ENCODE measurements around the gene CPB1. TPM values are rescaled to one million over a fixed set of nuclear protein-coding genes. Genes with fewer than 3 reads are reported as not detected.

CPB1 gene
- total and polyA plus RNA-seq, 2 of the 8 experiments (the other 6 are each of a cell fraction or from before 2014, with no cell fraction given): not detected

DNA sequence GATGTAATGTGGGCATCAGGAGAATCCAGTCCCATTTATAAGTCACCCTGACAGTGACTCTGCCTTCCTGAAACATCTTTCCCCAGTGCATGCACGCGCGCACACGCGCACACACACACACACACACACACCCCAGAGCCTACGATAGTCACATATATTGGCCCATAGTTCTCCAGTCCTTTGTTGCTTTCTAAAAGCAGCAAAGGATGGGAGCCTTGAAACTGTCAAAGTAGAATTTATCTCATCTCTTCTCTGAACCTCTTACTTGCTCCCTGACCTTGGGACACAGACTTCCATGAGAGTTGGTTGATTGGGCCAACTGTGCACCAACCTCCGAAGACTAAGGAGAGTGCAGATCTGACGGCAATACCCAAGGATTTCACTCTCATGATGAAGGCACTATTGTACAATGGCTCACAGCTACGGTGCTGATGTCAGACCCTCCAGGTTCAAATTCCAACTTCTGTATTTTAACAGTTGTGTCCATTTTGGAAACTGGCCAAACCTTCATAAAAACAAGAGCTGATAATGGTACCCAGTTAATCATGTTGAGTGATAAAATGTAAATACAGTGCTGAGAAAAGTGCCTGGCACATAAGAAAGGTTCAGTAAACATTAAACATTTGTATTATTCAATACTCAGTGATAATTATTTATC, 45.8 kb downstream of the CPB1 start (continued):
- TF ChIP-seq, protein P1, sequence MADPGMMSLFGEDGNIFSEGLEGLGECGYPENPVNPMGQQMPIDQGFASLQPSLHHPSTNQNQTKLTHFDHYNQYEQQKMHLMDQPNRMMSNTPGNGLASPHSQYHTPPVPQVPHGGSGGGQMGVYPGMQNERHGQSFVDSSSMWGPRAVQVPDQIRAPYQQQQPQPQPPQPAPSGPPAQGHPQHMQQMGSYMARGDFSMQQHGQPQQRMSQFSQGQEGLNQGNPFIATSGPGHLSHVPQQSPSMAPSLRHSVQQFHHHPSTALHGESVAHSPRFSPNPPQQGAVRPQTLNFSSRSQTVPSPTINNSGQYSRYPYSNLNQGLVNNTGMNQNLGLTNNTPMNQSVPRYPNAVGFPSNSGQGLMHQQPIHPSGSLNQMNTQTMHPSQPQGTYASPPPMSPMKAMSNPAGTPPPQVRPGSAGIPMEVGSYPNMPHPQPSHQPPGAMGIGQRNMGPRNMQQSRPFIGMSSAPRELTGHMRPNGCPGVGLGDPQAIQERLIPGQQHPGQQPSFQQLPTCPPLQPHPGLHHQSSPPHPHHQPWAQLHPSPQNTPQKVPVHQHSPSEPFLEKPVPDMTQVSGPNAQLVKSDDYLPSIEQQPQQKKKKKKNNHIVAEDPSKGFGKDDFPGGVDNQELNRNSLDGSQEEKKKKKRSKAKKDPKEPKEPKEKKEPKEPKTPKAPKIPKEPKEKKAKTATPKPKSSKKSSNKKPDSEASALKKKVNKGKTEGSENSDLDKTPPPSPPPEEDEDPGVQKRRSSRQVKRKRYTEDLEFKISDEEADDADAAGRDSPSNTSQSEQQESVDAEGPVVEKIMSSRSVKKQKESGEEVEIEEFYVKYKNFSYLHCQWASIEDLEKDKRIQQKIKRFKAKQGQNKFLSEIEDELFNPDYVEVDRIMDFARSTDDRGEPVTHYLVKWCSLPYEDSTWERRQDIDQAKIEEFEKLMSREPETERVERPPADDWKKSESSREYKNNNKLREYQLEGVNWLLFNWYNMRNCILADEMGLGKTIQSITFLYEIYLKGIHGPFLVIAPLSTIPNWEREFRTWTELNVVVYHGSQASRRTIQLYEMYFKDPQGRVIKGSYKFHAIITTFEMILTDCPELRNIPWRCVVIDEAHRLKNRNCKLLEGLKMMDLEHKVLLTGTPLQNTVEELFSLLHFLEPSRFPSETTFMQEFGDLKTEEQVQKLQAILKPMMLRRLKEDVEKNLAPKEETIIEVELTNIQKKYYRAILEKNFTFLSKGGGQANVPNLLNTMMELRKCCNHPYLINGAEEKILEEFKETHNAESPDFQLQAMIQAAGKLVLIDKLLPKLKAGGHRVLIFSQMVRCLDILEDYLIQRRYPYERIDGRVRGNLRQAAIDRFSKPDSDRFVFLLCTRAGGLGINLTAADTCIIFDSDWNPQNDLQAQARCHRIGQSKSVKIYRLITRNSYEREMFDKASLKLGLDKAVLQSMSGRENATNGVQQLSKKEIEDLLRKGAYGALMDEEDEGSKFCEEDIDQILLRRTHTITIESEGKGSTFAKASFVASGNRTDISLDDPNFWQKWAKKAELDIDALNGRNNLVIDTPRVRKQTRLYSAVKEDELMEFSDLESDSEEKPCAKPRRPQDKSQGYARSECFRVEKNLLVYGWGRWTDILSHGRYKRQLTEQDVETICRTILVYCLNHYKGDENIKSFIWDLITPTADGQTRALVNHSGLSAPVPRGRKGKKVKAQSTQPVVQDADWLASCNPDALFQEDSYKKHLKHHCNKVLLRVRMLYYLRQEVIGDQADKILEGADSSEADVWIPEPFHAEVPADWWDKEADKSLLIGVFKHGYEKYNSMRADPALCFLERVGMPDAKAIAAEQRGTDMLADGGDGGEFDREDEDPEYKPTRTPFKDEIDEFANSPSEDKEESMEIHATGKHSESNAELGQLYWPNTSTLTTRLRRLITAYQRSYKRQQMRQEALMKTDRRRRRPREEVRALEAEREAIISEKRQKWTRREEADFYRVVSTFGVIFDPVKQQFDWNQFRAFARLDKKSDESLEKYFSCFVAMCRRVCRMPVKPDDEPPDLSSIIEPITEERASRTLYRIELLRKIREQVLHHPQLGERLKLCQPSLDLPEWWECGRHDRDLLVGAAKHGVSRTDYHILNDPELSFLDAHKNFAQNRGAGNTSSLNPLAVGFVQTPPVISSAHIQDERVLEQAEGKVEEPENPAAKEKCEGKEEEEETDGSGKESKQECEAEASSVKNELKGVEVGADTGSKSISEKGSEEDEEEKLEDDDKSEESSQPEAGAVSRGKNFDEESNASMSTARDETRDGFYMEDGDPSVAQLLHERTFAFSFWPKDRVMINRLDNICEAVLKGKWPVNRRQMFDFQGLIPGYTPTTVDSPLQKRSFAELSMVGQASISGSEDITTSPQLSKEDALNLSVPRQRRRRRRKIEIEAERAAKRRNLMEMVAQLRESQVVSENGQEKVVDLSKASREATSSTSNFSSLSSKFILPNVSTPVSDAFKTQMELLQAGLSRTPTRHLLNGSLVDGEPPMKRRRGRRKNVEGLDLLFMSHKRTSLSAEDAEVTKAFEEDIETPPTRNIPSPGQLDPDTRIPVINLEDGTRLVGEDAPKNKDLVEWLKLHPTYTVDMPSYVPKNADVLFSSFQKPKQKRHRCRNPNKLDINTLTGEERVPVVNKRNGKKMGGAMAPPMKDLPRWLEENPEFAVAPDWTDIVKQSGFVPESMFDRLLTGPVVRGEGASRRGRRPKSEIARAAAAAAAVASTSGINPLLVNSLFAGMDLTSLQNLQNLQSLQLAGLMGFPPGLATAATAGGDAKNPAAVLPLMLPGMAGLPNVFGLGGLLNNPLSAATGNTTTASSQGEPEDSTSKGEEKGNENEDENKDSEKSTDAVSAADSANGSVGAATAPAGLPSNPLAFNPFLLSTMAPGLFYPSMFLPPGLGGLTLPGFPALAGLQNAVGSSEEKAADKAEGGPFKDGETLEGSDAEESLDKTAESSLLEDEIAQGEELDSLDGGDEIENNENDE (IDR thresholded peaks at IDR 0.05; ENCODE audit: insufficient replicate concordance, low read length): no peak
- TF ChIP-seq, protein P2, sequence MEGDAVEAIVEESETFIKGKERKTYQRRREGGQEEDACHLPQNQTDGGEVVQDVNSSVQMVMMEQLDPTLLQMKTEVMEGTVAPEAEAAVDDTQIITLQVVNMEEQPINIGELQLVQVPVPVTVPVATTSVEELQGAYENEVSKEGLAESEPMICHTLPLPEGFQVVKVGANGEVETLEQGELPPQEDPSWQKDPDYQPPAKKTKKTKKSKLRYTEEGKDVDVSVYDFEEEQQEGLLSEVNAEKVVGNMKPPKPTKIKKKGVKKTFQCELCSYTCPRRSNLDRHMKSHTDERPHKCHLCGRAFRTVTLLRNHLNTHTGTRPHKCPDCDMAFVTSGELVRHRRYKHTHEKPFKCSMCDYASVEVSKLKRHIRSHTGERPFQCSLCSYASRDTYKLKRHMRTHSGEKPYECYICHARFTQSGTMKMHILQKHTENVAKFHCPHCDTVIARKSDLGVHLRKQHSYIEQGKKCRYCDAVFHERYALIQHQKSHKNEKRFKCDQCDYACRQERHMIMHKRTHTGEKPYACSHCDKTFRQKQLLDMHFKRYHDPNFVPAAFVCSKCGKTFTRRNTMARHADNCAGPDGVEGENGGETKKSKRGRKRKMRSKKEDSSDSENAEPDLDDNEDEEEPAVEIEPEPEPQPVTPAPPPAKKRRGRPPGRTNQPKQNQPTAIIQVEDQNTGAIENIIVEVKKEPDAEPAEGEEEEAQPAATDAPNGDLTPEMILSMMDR (IDR thresholded peaks at IDR 0.05; ENCODE audit: control extremely low read depth in 1 of 3, insufficient read depth in 1 of 3, low read depth in 1 of 3, low read length in 3 of 3): no peak
- no peak for TF ChIP-seq CREB1 (IDR thresholded peaks at IDR 0.05)
- no peak for TF ChIP-seq TAF1 (IDR thresholded peaks at IDR 0.05; ENCODE audit: low read depth, low read length)
- no peak for TF ChIP-seq PHF8 (conservative IDR thresholded peaks at IDR 0.05; ENCODE audit: low read depth, low read length)
- no peak for TF ChIP-seq NRF1 (IDR thresholded peaks at IDR 0.05; ENCODE audit: low read depth, low read length)
- no peak for TF ChIP-seq HDAC2 (IDR thresholded peaks at IDR 0.05; ENCODE audit: borderline replicate concordance in 1 of 2, low read depth in 2 of 2, low read length in 2 of 2)
